Measurements from ENCODE around the gene SH3PXD2A.
"Not testable (repeated sequence)": the region's sequence is repeated elsewhere in the genome, so short reads cannot be mapped to it uniquely, and the experiment has no call there.

The SH3PXD2A gene

DNA sequence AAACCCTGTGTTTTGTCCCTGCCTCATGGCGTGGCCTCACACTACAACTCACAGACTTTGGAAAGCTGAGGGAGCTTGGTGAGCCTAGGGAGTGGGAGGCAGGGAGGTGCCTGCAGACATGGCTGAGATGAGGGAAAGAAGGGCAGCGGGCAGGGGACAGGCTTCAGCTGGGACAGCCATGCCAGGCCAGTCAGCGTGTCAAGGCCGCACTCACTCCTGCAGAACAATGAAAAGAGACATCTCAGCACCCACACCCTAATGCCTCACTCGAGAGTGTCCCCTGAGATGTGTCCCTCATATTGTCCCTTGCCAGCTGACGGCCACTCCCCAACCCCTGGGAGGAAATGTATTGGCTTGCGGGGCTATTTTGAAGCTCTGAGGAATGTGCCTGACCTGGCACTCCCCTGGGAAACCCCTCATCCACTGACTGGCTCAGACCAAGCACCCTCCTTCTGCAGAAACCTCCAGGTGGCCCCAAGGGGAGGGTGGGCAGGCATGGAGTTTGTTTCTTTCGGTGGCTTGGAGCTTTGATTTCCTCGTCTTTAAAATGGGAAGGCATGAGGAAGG lies 31.6 kb downstream of the SH3PXD2A start:
- no peaks in the 10 kb centered on the region for H3K9me3 Mint-ChIP-seq
- no peak for ATAC-seq (replicated peaks)
- no peak overlapping the region for H3K4me3 Mint-ChIP-seq
- H3K36me3 Mint-ChIP-seq, result no peaks in the 10 kb centered on the region
- H3K4me1 Mint-ChIP-seq, result peaks cover 5 to 11% of the 10 kb centered on the region in 2 donors
- no peak overlapping the region for H3K27ac Mint-ChIP-seq
- peaks cover 26 to 30% of the 10 kb centered on the region in 2 donors for H3K27me3 Mint-ChIP-seq
- no peak for DNase-seq

- Mint-ChIP-seq H3K36me3 (no peaks in the 10 kb centered on the region), H3K27ac (no peak overlapping the region), H3K4me1 (peaks cover 2 to 10% of the 10 kb centered on the region in 2 donors), H3K9me3 (no peaks in the 10 kb centered on the region), H3K27me3 (peaks cover 26 to 33% of the 10 kb centered on the region in 2 donors), H3K4me3 (no peak overlapping the region)
- DNase-seq, result no peak
- ATAC-seq (replicated peaks), result no peak
Observed at GRCh38 chr10:103822800-103823199, 32.6 kb downstream of the SH3PXD2A start.

- Mint-ChIP-seq H3K27ac (no peak overlapping the region), H3K36me3 (no peaks in the 10 kb centered on the region), H3K27me3 (peaks cover 24 to 33% of the 10 kb centered on the region in 2 donors), H3K4me1 (peaks cover 2 to 10% of the 10 kb centered on the region in 2 donors), H3K4me3 (no peak overlapping the region), H3K9me3 (no peaks in the 10 kb centered on the region)
- DNase-seq, result no peak
- ATAC-seq (replicated peaks), result no peak
Observed at GRCh38 chr10:103822107-103822716, 33.2 kb downstream of the SH3PXD2A start.

DNA sequence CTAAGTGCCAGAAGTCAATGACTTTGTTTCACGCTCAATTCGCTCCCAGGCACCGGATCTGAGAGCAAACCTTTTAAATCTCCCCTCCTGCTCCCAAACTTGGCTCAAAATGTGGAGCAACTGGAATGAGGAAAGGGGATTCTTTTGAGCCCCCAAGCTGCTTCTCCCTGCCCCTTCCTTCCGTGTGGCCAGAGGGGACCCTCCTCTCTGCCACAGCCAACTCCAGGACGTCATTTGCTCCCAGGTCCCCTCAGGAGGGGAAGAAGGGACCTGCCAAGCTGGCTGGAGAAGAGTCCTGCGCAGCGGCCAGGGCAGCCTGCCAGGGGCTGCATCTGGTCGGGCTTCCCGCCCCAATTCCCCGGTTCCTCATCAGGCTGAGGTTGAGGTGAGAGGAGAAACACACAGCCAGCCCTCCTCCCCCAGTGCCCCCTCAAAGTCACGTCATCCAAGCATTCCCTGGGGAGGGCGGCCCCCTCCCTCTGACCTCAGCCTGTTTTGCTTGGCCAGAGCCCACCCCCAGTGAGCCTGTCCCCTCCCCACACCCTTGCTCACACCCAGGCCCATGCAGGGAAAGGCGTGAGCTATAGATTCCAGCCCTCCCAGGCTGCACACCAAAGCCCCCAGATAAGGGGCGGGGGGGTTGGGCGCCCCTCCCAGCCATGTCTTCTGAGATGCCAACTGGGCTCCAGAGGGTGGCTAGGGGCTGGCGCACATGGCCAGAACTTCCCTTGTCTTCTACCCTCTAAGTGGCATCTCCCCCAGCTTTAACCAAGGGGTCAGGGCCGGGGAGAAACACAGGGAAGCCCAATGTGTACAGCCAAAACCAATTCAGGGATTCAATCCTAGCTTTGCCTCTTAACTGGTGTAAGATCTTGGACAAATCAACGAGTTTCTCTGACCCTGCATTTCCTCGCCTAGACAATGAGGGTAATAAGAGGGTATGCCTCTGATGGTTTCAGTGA lies 35.0 kb downstream of the SH3PXD2A start:
- ATAC-seq (replicated peaks) (no peak), DNase-seq (no peak)
- Mint-ChIP-seq H3K27me3 (peaks cover 24 to 33% of the 10 kb centered on the region in 2 donors), H3K36me3 (no peaks in the 10 kb centered on the region), H3K27ac (no peak overlapping the region), H3K4me3 (no peak overlapping the region), H3K4me1 (peaks cover 2 to 10% of the 10 kb centered on the region in 2 donors), H3K9me3 (no peaks in the 10 kb centered on the region)

DNA sequence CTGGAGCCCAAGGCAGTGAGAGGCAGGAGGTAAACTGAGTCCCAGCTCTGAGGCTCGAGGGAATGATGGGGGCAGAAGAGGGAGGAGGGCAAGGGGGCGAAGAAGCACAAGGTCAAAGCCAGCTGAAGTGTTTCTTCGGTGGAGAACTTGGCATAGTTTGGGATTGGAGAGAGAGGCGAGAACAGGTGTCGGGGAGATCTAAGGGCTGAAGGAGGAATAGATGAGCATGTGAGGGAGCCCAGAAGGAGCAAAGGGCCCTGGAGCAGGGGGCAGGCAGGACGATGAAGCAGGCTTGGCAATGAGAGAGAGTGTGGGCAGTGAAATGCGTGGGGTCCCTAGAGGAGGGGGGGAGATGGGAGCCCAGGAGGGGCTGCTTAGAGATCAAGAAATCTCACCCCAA lies 35.9 kb downstream of the SH3PXD2A start:
- no peaks in the 10 kb centered on the region for H3K36me3 Mint-ChIP-seq
- H3K27me3 Mint-ChIP-seq, result peaks cover 22 to 31% of the 10 kb centered on the region in 2 donors
- H3K9me3 Mint-ChIP-seq, result no peaks in the 10 kb centered on the region
- no peak for DNase-seq
- H3K4me3 Mint-ChIP-seq, result no peak overlapping the region
- no peak overlapping the region for H3K27ac Mint-ChIP-seq
- ATAC-seq (replicated peaks), result no peak
- peaks cover 1 to 10% of the 10 kb centered on the region in 2 donors for H3K4me1 Mint-ChIP-seq

DNA sequence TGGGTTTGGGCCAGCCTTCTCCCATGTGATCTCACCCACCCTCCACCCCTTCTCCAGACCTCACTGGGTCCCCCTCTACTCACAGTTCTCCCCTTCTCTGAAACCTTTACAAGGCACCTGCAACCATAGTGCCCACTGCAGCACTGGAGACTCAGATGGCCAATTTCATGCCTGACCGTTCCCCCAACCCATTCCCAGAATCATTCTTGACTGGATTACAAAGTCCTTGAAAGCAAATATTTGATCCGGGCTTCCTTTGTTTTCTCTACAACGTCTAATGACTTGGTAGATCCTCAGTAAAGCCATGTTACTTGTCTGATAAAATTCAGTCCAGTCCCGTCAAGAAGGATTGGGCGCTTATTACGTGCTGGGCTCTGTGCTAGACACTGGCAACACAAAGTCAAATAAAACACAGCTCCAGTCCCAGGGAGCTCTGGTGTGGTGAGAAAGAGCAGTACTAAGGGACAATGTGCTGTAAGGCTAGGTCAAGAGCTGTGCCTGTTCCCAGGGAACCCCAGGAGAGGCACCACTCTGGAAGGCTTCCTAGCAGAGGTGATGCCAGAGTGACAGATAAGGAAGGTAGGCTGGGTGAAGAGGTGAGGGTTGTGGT lies 36.5 kb downstream of the SH3PXD2A start:
- ATAC-seq (replicated peaks) (no peak), DNase-seq (no peak)
- H3K9me3 Mint-ChIP-seq, result no peaks in the 10 kb centered on the region
- peaks cover 0 to 5% of the 10 kb centered on the region in 2 donors for H3K4me1 Mint-ChIP-seq
- H3K27me3 Mint-ChIP-seq, result peaks cover 16 to 25% of the 10 kb centered on the region in 2 donors
- no peaks in the 10 kb centered on the region for H3K36me3 Mint-ChIP-seq
- no peak overlapping the region for H3K4me3 Mint-ChIP-seq
- no peak overlapping the region for H3K27ac Mint-ChIP-seq

DNA sequence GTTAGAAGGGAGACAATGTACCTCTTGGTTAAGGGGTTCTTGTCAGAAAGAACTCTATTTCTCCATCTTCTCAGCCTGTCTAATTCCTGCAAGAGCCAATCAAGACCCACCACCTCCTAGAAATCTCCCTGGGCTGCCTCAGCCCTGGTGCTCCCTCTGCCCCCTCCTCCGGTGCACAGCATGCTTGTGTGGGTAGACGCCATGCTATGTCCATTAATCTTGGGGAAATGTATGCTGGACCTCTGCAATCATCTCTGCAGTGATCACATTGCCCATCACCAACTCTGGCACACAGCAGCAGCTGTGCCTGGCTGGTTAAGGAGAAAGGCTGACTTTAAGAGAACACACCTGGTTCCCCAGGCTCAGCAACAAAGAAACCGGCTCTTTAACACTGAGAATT lies 37.3 kb downstream of the SH3PXD2A start:
- H3K36me3 Mint-ChIP-seq, result no peaks in the 10 kb centered on the region
- no peaks in the 10 kb centered on the region for H3K4me1 Mint-ChIP-seq
- H3K27ac Mint-ChIP-seq, result no peak overlapping the region
- no peaks in the 10 kb centered on the region for H3K9me3 Mint-ChIP-seq
- no peak overlapping the region for H3K4me3 Mint-ChIP-seq
- no peak for DNase-seq
- H3K27me3 Mint-ChIP-seq, result peaks cover 12 to 20% of the 10 kb centered on the region in 2 donors
- ATAC-seq (replicated peaks), result no peak

DNA sequence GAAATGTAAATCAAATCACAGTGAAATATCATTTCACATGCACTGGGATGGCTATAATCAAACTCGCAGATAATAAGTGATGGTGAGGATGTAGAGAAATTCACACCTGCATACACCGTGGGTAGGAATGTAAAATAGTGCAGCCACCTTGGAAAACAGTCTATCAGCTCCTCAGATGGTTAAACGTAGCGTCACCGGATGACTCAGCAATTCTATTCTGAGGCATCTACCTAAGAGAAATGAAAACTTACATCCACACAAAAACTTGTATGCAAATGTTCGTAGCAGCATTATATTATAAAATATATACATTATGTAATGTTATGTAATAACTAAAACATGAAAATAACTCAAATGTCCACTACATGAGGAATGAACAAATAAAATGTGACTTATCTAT lies 38.9 kb downstream of the SH3PXD2A start:
- ATAC-seq (replicated peaks) (no peak), DNase-seq (no peak)
- H3K4me1 Mint-ChIP-seq, result peaks cover 0 to 3% of the 10 kb centered on the region in 2 donors
- H3K4me3 Mint-ChIP-seq, result no peak overlapping the region
- H3K27me3 Mint-ChIP-seq, result peaks cover 12 to 18% of the 10 kb centered on the region in 2 donors
- no peak overlapping the region for H3K27ac Mint-ChIP-seq
- H3K36me3 Mint-ChIP-seq, result no peaks in the 10 kb centered on the region
- no peaks in the 10 kb centered on the region for H3K9me3 Mint-ChIP-seq

- no peak overlapping the region for H3K4me3 Mint-ChIP-seq
- H3K36me3 Mint-ChIP-seq, result no peaks in the 10 kb centered on the region
- H3K9me3 Mint-ChIP-seq, result no peaks in the 10 kb centered on the region
- ATAC-seq (replicated peaks) (no peak), DNase-seq (no peak)
- no peak overlapping the region for H3K27ac Mint-ChIP-seq
- peaks cover 20 to 23% of the 10 kb centered on the region in 2 donors for H3K27me3 Mint-ChIP-seq
- peaks cover 0 to 3% of the 10 kb centered on the region in 2 donors for H3K4me1 Mint-ChIP-seq
Observed at GRCh38 chr10:103814626-103815370, 40.6 kb downstream of the SH3PXD2A start.

DNA sequence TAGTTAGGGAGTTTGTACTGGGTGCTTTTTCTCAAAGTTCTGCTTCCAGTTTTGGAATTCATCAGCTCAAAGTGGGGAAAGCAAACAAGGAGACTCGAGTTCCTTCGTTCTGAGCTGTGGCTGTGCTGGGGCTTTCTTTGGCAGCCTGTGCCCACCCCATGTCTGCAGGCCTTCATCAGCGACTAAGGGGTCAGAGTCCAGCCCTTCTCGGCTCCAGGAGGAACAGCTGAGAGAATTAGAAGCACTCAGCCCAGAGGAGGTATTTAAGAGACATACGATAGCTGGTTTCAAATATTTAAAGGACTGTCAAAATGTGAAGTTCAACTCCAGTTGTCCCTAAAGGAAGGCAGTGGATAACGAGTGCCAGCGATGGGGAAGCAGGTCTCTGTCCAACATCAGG lies 41.3 kb downstream of the SH3PXD2A start:
- H3K4me3 Mint-ChIP-seq, result no peak overlapping the region
- H3K9me3 Mint-ChIP-seq, result no peaks in the 10 kb centered on the region
- H3K27ac Mint-ChIP-seq, result no peak overlapping the region
- H3K4me1 Mint-ChIP-seq, result peaks cover 0 to 3% of the 10 kb centered on the region in 2 donors
- H3K36me3 Mint-ChIP-seq, result no peaks in the 10 kb centered on the region
- H3K27me3 Mint-ChIP-seq, result peaks cover 14 to 16% of the 10 kb centered on the region in 2 donors
- ATAC-seq (replicated peaks) (no peak), DNase-seq (no peak)

- H3K9me3 Mint-ChIP-seq; H3K36me3 Mint-ChIP-seq; H3K27me3 Mint-ChIP-seq; DNase-seq; H3K4me1 Mint-ChIP-seq; H3K27ac Mint-ChIP-seq; ATAC-seq (replicated peaks); H3K4me3 Mint-ChIP-seq: not testable (repeated sequence)
Observed at GRCh38 chr10:103813312-103813711, 42.1 kb downstream of the SH3PXD2A start.

DNA sequence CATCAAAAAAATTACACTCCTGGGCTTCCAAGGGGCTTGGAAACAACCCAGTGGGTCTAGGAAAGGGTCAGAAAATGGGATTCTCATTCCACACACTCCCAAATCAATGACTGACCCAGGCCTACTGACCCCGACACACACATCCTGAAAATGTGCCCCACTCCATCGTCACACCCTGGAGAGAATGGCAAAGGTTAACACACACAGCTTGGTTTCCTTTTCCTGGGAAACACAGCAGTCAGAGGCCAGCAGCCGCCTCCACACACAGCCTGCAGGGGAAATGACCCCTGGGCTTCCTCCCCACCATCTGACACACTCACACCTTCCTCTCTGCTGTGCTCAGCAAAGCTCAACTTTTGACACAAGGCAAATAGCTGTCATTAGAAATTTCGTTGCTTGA lies 42.9 kb downstream of the SH3PXD2A start:
- no peaks in the 10 kb centered on the region for H3K36me3 Mint-ChIP-seq
- no peak for ATAC-seq (replicated peaks)

DNA sequence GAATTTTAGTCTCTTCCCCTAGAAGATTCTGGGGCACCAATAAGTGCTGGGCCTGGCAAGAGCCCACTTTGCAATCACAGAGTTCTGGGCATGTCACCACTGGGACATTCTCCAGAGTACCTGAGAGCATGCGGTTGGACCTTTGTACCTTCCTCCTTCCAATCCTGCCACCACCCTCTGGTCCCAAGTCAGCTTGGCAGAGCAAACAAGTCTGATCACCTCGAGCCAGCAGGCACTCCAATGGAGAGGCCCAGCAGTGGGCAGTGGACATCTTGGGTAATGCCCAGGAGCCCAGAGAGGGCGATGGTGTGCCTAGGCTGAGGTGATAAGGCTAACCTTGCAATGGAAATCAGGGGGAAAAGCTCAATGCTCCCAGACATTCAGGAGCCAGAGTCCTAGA lies 43.4 kb downstream of the SH3PXD2A start:
- H3K4me1 Mint-ChIP-seq, result peaks cover 0 to 3% of the 10 kb centered on the region in 2 donors
- H3K27ac Mint-ChIP-seq, result no peak overlapping the region
- no peak overlapping the region for H3K4me3 Mint-ChIP-seq
- H3K9me3 Mint-ChIP-seq, result no peaks in the 10 kb centered on the region
- no peak for ATAC-seq (replicated peaks)
- peaks cover 8 to 9% of the 10 kb centered on the region in 2 donors for H3K27me3 Mint-ChIP-seq
- H3K36me3 Mint-ChIP-seq, result no peaks in the 10 kb centered on the region
- no peak for DNase-seq

More for the DNA sequence above, 42.9 kb downstream of the SH3PXD2A start:
- Mint-ChIP-seq H3K27me3 (peaks cover 8 to 9% of the 10 kb centered on the region in 2 donors), H3K4me3 (no peak overlapping the region), H3K9me3 (no peaks in the 10 kb centered on the region), H3K27ac (no peak overlapping the region), H3K4me1 (peaks cover 0 to 3% of the 10 kb centered on the region in 2 donors)
- DNase-seq, result no peak

DNA sequence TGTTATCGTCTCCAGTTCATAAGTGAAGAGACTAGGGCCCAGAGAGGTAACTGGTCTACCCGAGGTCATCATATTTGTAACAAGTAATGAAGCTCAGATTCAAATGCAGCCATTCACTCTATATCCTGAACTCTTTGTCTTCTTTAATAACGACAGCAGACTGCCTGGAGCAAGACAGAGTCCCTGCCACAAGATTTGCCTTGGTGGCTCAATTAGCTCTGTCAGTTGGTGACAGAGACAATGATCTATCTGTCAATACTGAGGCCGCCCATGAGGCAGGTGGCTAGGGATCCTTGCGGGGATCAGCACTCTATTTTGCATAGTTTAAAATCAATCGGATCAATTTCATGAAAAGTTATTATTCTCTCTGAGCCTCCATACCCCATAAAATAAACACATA lies 43.9 kb downstream of the SH3PXD2A start:
- Mint-ChIP-seq H3K4me3 (no peak overlapping the region), H3K4me1 (peaks cover 0 to 3% of the 10 kb centered on the region in 2 donors), H3K27me3 (peaks cover 8 to 9% of the 10 kb centered on the region in 2 donors), H3K27ac (no peak overlapping the region), H3K36me3 (no peaks in the 10 kb centered on the region), H3K9me3 (no peaks in the 10 kb centered on the region)
- DNase-seq (no peak), ATAC-seq (replicated peaks) (no peak)

Data from stimulated activated naive B cell treated with anti-CD40 and anti-IgM and Interleukin-4, amounts not matched to agents 10 μg/mL and 1 μg/mL and 100 μg/mL, for 72 hours (primary cell).